Fibroblast of villous mesenchyme (primary cell): Measurements from ENCODE around the gene EPHA7. TPM values are rescaled to one million over a fixed set of nuclear protein-coding genes. Genes with fewer than 3 reads are reported as not detected.

ENCODE experiments used
- DNase-seq: peaks from one replicate; pipeline ENCODE4 v3.0.0-alpha.2; 2010; ENCODE audit warnings: low read depth
- H3K4me3 ChIP-seq: 2 replicates; pipeline ENCODE4 v1.5.1; 2011; ENCODE audit warnings: low read depth, mild to moderate bottlenecking, low read length
- total RNA-seq: library from RNA; depleted of rRNA; stranded (reverse); fragments of >200 nt; gene quantifications from 2 replicates; pipeline ENCODE4 v1.2.3, GENCODE V29; 2012
- TF ChIP-seq, protein P1 (sequence below): IDR thresholded peaks from 2 replicates; pipeline ENCODE4 v1.5.1; 2012; ENCODE audit warnings: low read depth, mild to moderate bottlenecking, low read length; ENCODE audit not compliant: insufficient read depth

The EPHA7 gene
- total RNA-seq, 1 donor = 0.43 TPM

DNA sequence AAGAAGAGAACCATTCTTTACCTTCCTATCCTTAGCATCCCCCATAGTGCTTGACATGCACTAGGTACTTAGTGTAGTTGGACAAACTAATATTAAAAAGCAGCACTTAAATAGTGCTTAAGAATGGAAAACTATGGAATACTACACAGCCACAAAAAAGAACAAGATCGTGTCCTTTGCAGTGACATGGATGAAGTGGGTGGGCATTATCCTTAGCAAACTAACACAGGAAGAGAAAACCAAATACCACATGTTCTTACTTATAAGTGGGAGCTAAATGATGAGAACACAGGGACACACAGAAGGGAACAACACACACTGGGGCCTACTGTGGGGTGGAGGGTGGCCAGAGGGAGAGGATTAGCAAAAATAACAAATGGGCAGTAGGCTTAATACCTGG lies 66.8 kb downstream of the EPHA7 start:
- TF ChIP-seq, protein P1, sequence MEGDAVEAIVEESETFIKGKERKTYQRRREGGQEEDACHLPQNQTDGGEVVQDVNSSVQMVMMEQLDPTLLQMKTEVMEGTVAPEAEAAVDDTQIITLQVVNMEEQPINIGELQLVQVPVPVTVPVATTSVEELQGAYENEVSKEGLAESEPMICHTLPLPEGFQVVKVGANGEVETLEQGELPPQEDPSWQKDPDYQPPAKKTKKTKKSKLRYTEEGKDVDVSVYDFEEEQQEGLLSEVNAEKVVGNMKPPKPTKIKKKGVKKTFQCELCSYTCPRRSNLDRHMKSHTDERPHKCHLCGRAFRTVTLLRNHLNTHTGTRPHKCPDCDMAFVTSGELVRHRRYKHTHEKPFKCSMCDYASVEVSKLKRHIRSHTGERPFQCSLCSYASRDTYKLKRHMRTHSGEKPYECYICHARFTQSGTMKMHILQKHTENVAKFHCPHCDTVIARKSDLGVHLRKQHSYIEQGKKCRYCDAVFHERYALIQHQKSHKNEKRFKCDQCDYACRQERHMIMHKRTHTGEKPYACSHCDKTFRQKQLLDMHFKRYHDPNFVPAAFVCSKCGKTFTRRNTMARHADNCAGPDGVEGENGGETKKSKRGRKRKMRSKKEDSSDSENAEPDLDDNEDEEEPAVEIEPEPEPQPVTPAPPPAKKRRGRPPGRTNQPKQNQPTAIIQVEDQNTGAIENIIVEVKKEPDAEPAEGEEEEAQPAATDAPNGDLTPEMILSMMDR = no peak
- H3K4me3 ChIP-seq = no peak overlapping the region
- no peak for DNase-seq

DNA sequence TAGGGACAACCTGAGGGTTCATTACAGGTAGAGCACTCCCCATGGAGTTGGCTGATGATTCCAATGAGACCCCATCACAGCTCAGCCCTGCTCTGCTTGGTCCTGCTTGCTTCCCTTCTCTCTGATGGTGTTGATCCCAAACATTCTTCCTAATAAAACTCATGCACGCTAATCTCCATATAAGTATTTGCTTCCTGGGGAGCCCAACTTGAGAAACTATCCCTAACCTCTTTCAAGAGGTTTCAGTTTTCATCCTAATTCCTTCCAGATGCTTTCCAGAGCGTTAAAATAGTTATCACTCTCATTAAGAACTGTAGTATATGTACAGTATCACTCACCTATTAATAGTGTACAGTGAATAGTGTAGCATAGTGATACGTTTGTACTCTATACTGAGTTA lies 68.1 kb downstream of the EPHA7 start:
- TF ChIP-seq, protein P1 = no peak
- DNase-seq = no peak
- no peak overlapping the region for H3K4me3 ChIP-seq

DNA sequence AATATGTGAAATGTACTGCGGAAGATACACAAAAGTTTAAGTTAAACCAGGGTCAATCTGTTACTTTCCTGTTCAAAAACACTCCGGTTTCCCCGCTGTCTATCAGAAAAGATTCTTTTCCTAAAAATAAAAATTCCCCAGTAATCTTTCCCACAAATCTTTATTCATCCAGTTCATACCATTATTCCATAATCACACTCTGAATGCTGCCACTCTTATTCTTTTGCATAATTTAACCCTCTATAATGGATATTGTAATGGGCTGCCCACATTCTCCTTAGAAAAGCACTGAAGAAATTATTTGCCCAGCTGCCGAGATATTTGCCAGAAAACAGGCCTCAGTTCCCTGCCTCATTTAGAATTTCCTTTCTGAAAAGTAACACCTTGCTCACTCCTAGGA lies 68.6 kb downstream of the EPHA7 start:
- no peak for DNase-seq
- TF ChIP-seq, protein P1 = no peak
- H3K4me3 ChIP-seq = no peak overlapping the region

DNA sequence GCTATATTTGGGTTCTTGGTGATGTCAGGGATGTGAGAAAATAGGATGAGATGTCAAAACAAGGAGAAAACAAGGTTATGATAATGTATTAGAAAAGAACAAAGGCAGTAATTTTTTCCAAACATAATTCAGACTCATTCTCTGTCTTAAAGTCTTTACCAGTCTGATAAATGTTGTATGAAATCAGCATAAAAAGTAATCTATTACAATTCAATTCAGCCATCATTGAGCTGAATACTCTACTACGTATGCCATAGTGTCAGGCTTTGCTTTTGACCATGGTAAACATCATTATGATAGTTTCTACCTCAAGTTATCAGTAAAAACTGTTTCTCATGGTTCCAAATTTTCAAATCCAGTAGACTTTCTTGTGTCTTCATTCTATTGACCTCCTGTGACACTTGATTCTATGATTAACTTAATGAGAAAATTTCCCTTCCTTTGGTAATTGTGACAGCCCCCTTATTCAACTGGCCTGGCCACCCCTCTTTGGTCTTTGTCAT lies 75.0 kb downstream of the EPHA7 start:
- TF ChIP-seq, protein P1 = no peak
- no peak for DNase-seq
- no peak overlapping the region for H3K4me3 ChIP-seq

DNA sequence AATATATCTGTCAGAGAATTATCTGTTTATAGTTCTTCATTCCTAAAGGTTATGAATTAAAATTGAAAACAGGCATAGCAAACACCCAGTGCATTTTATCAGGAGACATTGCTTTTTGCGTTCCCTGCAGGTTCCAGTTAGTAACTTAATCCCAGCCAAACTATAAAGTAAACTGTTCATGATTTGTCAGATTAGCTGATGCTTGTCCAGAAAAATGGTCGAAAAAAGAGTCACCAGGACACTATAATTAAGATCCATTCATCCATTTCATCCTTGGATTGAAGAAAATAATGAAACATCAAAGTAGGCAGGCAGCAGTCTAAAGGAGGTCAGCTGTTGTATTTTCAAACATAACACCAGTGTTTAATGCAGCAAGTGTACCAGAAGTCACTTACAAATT lies 75.9 kb downstream of the EPHA7 start:
- TF ChIP-seq, protein P1 = no peak
- no peak overlapping the region for H3K4me3 ChIP-seq

DNA sequence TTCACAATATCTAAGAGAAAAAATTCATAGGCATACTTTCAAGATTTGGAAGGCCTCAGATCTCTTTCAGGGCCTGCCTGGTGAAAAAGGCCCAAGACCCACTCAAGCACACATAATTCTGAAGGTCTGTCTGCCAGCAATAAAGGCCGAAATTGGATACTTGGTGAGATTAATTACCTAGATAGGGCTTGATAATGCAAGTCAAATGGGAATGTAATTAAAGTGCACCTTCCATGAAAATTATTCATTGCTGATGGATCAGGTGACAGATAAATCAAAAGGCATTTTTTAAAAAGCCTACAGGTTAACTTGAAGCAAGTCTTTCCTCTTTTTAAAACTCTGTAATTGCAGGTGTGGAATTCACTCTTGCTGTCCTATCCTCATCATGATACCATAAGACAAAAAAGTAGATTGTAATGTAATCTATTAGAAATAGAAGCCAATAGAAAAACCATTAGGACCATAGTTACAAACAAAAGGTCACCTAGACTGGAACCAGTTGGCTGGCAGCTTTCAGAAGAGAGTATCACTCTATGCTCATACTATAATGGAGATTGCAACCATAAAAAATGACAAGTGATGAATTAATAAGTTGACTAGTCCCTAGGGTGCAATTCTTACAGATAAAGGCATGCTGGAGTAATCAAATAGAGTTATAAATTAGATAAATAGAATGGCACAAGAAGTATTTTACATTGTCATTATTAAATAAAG lies 77.3 kb downstream of the EPHA7 start:
- DNase-seq = no peak
- no peak overlapping the region for H3K4me3 ChIP-seq
- TF ChIP-seq, protein P1 = no peak

More for the DNA sequence above, 75.9 kb downstream of the EPHA7 start:
- DNase-seq = no peak
